ENCODE results near the gene SNTG2. TPM values are rescaled to one million over a fixed set of nuclear protein-coding genes. Genes with fewer than 3 reads are reported as not detected.
"Not testable (repeated sequence)": the region's sequence is repeated elsewhere in the genome, so short reads cannot be mapped to it uniquely, and the experiment has no call there.

The SNTG2 gene
- polyA plus RNA-seq, 3 donors, result not detected

DNA sequence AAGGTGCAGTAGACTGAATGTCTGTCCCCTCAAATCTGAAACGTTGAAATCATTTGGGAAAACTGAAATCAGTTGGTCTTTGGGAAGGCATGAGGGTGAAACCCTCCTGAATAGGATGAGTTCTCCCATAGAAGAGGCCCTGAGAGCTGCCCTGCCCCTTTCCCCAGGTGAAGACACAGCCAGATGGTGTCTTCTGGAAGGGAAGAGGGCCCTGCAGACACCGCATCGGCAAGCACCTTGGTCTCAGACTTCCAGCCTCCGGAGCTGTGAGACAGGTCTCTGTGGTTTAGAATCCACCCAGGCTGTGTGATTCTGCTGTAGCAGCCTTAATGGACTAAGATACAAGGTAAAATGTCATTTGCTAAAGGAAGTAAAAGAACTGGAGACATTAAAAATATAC lies 42.1 kb upstream of the SNTG2 start:
- Histone ChIP-seq H3K79me2 (ENCODE audit: insufficient read depth, low read length) (no peaks in the 10 kb centered on the region), H3K27ac (ENCODE audit: low read depth in 1 of 2, low read length in 2 of 2) (no peak overlapping the region), H3K4me2 (replicated peaks; ENCODE audit: extremely low read depth, low read length, poor library complexity, severe bottlenecking) (no peak overlapping the region), H3K4me3 (replicated peaks in 1 of 3; ENCODE audit: low read depth in 2 of 3, low read length in 3 of 3) (no peak overlapping the region), H3K27me3 (ENCODE audit: control insufficient read depth in 2 of 2, insufficient read depth in 2 of 2, low read length in 2 of 2) (no peaks in the 10 kb centered on the region), H3K36me3 (replicated peaks in 1 of 2; ENCODE audit: control insufficient read depth in 1 of 2, insufficient read depth in 2 of 2, low read length in 2 of 2) (no peaks in the 10 kb centered on the region), H3K9ac (ENCODE audit: insufficient read depth, low read length, poor library complexity, severe bottlenecking) (no peak overlapping the region), H3K9me3 (replicated peaks in 1 of 2; ENCODE audit: control insufficient read depth in 1 of 2, insufficient read depth in 1 of 2, low read length in 2 of 2) (peaks cover 35 to 39% of the 10 kb centered on the region in 2 donors), H2AFZ (ENCODE audit: insufficient read depth, low read depth, low read length, poor library complexity, severe bottlenecking) (no peak overlapping the region), H4K20me1 (ENCODE audit: insufficient read depth, low read length) (no peaks in the 10 kb centered on the region), H3K4me1 (ENCODE audit: control insufficient read depth in 1 of 2, insufficient read depth in 2 of 2, low read length in 2 of 2) (no peaks in the 10 kb centered on the region)
- intact Hi-C loops (cut with micrococcal nuclease), result no loop called here
- H3K9me3 Mint-ChIP-seq, result peaks cover 23 to 37% (median 30%) of the 10 kb centered on the region in 7 donors
- no peak for DNase-seq
- H3K4me3 Mint-ChIP-seq, result no peak overlapping the region
- H3K36me3 Mint-ChIP-seq, result no peaks in the 10 kb centered on the region
- no peak overlapping the region for H3K27ac Mint-ChIP-seq
- TF ChIP-seq, protein P1, sequence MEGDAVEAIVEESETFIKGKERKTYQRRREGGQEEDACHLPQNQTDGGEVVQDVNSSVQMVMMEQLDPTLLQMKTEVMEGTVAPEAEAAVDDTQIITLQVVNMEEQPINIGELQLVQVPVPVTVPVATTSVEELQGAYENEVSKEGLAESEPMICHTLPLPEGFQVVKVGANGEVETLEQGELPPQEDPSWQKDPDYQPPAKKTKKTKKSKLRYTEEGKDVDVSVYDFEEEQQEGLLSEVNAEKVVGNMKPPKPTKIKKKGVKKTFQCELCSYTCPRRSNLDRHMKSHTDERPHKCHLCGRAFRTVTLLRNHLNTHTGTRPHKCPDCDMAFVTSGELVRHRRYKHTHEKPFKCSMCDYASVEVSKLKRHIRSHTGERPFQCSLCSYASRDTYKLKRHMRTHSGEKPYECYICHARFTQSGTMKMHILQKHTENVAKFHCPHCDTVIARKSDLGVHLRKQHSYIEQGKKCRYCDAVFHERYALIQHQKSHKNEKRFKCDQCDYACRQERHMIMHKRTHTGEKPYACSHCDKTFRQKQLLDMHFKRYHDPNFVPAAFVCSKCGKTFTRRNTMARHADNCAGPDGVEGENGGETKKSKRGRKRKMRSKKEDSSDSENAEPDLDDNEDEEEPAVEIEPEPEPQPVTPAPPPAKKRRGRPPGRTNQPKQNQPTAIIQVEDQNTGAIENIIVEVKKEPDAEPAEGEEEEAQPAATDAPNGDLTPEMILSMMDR (IDR thresholded peaks at IDR 0.05), result no peak
- 100% methylated on average over 1 of the region's 4 CpGs for WGBS (ENCODE audit: insufficient coverage)
- no peaks in the 10 kb centered on the region for H3K4me1 Mint-ChIP-seq
- H3K27me3 Mint-ChIP-seq (ENCODE audit: low read depth in 3 of 3), result peaks cover 0 to 7% (median 0%) of the 10 kb centered on the region in 3 donors

DNA sequence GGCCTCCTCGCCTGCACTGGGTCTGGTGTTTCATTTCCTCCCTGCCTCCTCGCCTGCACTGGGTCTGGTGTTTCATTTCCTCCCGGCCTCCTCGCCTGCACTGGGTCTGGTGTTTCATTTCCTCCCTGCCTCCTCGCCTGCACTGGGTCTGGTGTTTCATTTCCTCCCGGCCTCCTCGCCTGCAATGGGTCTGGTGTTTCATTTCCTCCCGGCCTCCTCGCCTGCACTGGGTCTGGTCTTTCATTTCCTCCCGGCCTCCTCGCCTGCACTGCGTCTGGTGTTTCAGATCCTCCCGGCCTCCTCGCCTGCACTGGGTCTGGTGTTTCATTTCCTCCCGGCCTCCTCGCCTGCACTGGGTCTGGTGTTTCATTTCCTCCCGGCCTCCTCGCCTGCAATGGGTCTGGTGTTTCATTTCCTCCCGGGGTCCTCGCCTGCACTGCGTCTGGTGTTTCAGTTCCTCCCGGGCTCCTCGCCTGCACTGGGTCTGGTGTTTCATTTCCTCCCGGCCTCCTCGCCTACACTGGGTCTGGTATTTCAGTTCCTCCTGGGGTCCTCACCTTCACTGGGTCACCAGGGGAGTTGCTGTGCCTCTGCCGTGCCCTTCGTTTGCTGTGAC lies 40.8 kb upstream of the SNTG2 start:
- H3K4me1 ChIP-seq (ENCODE audit: control insufficient read depth in 1 of 2, insufficient read depth in 2 of 2, low read length in 2 of 2); H3K27me3 Mint-ChIP-seq (ENCODE audit: low read depth in 3 of 3); H3K9ac ChIP-seq (ENCODE audit: insufficient read depth, low read length, poor library complexity, severe bottlenecking); H3K27ac Mint-ChIP-seq; H4K20me1 ChIP-seq (ENCODE audit: insufficient read depth, low read length); H3K4me3 Mint-ChIP-seq; H3K79me2 ChIP-seq (ENCODE audit: insufficient read depth, low read length); H3K36me3 Mint-ChIP-seq; H3K4me2 ChIP-seq (replicated peaks; ENCODE audit: extremely low read depth, low read length, poor library complexity, severe bottlenecking); H3K4me1 Mint-ChIP-seq; H3K36me3 ChIP-seq (replicated peaks in 1 of 2; ENCODE audit: control insufficient read depth in 1 of 2, insufficient read depth in 2 of 2, low read length in 2 of 2); H2AFZ ChIP-seq (ENCODE audit: insufficient read depth, low read depth, low read length, poor library complexity, severe bottlenecking); H3K27ac ChIP-seq (ENCODE audit: low read depth in 1 of 2, low read length in 2 of 2); DNase-seq; intact Hi-C loops (cut with micrococcal nuclease); H3K27me3 ChIP-seq (ENCODE audit: control insufficient read depth in 2 of 2, insufficient read depth in 2 of 2, low read length in 2 of 2): not testable (repeated sequence)
- Histone ChIP-seq H3K4me3 (replicated peaks in 1 of 3; ENCODE audit: low read depth in 2 of 3, low read length in 3 of 3) (peak overlapping the region in 1 of 3 experiments; percentile 32), H3K9me3 (replicated peaks in 1 of 2; ENCODE audit: control insufficient read depth in 1 of 2, insufficient read depth in 1 of 2, low read length in 2 of 2) (peaks cover 35 to 43% of the 10 kb centered on the region in 2 donors)
- 58% methylated on average over 21 of the region's 27 CpGs for WGBS (ENCODE audit: insufficient coverage)
- peaks cover 20 to 37% (median 33%) of the 10 kb centered on the region in 7 donors for H3K9me3 Mint-ChIP-seq

Measured in CD14-positive monocyte (primary cell).